ENCODE measurements around the gene TRIM73.
"Not testable (repeated sequence)": the region's sequence is repeated elsewhere in the genome, so short reads cannot be mapped to it uniquely, and the experiment has no call there.

The TRIM73 gene

GRCh38 chr7:75395329-75395728 lies at the start of gene TRIM73:
Gene TRIM73, plus strand, starts transcription at chr7:75395629. Its CDS starts 3,305 bp downstream, at chr7:75398934.
- DNase-seq (ENCODE audit: low read depth, low spot score); POLR2A ChIA-PET; H3K4me3 ChIP-seq (ENCODE audit: low read depth, low read length); CTCF ChIA-PET: not testable (repeated sequence)

GRCh38 chr7:75358671-75359541 lies 36.5 kb upstream of the TRIM73 start:
- DNase-seq (ENCODE audit: low read depth, low spot score); CTCF ChIA-PET; POLR2A ChIA-PET: not testable (repeated sequence)
- H3K4me3 ChIP-seq (ENCODE audit: low read depth, low read length) = peak overlapping the region; percentile 60

- CTCF ChIA-PET; POLR2A ChIA-PET; DNase-seq (ENCODE audit: low read depth, low spot score): not testable (repeated sequence)
- peak overlapping the region; percentile 42 for H3K4me3 ChIP-seq (ENCODE audit: low read depth, low read length)
These were observed 35.9 kb upstream of the TRIM73 start for GRCh38 chr7:75359542-75359848.

- POLR2A ChIA-PET, CTCF ChIA-PET: not testable (repeated sequence)
These were observed 31.4 kb upstream of the TRIM73 start for GRCh38 chr7:75364079-75364478.

GRCh38 chr7:75366643-75367042 lies 28.8 kb upstream of the TRIM73 start:
- POLR2A ChIA-PET, CTCF ChIA-PET: not testable (repeated sequence)

More at GRCh38 chr7:75364079-75364478, 31.4 kb upstream of the TRIM73 start:
- not testable (repeated sequence) for DNase-seq (ENCODE audit: low read depth, low spot score); H3K4me3 ChIP-seq (ENCODE audit: low read depth, low read length)

GRCh38 chr7:75367313-75367712 lies 28.1 kb upstream of the TRIM73 start:
- DNase-seq (ENCODE audit: low read depth, low spot score); CTCF ChIA-PET; POLR2A ChIA-PET; H3K4me3 ChIP-seq (ENCODE audit: low read depth, low read length): not testable (repeated sequence)

More at GRCh38 chr7:75366643-75367042, 28.8 kb upstream of the TRIM73 start:
- not testable (repeated sequence) for H3K4me3 ChIP-seq (ENCODE audit: low read depth, low read length); DNase-seq (ENCODE audit: low read depth, low spot score)

- DNase-seq (ENCODE audit: low read depth, low spot score); CTCF ChIA-PET; H3K4me3 ChIP-seq (ENCODE audit: low read depth, low read length); POLR2A ChIA-PET: not testable (repeated sequence)
These were observed 21.3 kb upstream of the TRIM73 start for GRCh38 chr7:75374144-75374518.

GRCh38 chr7:75374519-75375317 lies 20.7 kb upstream of the TRIM73 start:
- POLR2A ChIA-PET; DNase-seq (ENCODE audit: low read depth, low spot score); CTCF ChIA-PET; H3K4me3 ChIP-seq (ENCODE audit: low read depth, low read length): not testable (repeated sequence)

GRCh38 chr7:75393194-75393593 lies 2.2 kb upstream of the TRIM73 start:
- POLR2A ChIA-PET; H3K4me3 ChIP-seq (ENCODE audit: low read depth, low read length); DNase-seq (ENCODE audit: low read depth, low spot score); CTCF ChIA-PET: not testable (repeated sequence)

GRCh38 chr7:75397865-75398264 lies 2.4 kb downstream of the TRIM73 start:
- POLR2A ChIA-PET; DNase-seq (ENCODE audit: low read depth, low spot score); CTCF ChIA-PET; H3K4me3 ChIP-seq (ENCODE audit: low read depth, low read length): not testable (repeated sequence)

- POLR2A ChIA-PET; DNase-seq (ENCODE audit: low read depth, low spot score); CTCF ChIA-PET; H3K4me3 ChIP-seq (ENCODE audit: low read depth, low read length): not testable (repeated sequence)
These were observed 3.6 kb downstream of the TRIM73 start for GRCh38 chr7:75398771-75399700.

- POLR2A ChIA-PET; DNase-seq (ENCODE audit: low read depth, low spot score); H3K4me3 ChIP-seq (ENCODE audit: low read depth, low read length); CTCF ChIA-PET: not testable (repeated sequence)
These were observed 5.1 kb downstream of the TRIM73 start for GRCh38 chr7:75400575-75400974.

- H3K4me3 ChIP-seq (ENCODE audit: low read depth, low read length); POLR2A ChIA-PET; DNase-seq (ENCODE audit: low read depth, low spot score); CTCF ChIA-PET: not testable (repeated sequence)
These were observed 8.3 kb downstream of the TRIM73 start for GRCh38 chr7:75403455-75404443.

- DNase-seq (ENCODE audit: low read depth, low spot score); H3K4me3 ChIP-seq (ENCODE audit: low read depth, low read length); POLR2A ChIA-PET; CTCF ChIA-PET: not testable (repeated sequence)
These were observed 9.2 kb downstream of the TRIM73 start for GRCh38 chr7:75404663-75405062.

Data from AG04449 (cell line).